Testis (tissue), 3 donors: Measurements from ENCODE around the gene PRDM15. TPM values are rescaled to one million over a fixed set of nuclear protein-coding genes. Genes with fewer than 3 reads are reported as not detected.

ENCODE experiments used
- DNase-seq: peaks from one replicate; pipeline ENCODE4 v3.0.0-alpha.2; 2019
- H3K27ac ChIP-seq, 2 donors: fragments of 200-600 bp; sonication (generic); one replicate each; pipeline ENCODE4 v1.5.1; 2019
- H3K27me3 ChIP-seq: fragments of 200-600 bp; sonication (generic); one replicate; pipeline ENCODE4 v1.5.1; 2019
- H3K36me3 ChIP-seq: fragments of 200-600 bp; sonication (generic); one replicate; pipeline ENCODE4 v1.5.1; 2017; ENCODE audit warnings: low read depth; ENCODE audit errors: missing control alignments
- H3K4me1 ChIP-seq: fragments of 200-600 bp; sonication (generic); one replicate; pipeline ENCODE4 v1.5.1; 2019
- H3K4me3 ChIP-seq, 2 donors: fragments of 200-600 bp; sonication (generic); one replicate each; pipeline ENCODE4 v1.5.1; 2017 to 2019
- H3K9me3 ChIP-seq: fragments of 200-600 bp; sonication (generic); one replicate; pipeline ENCODE4 v1.5.1; 2017
- CTCF ChIP-seq, 3 experiments: fragments of 450-650 bp in 2 of 3; fragments of 200-600 bp in 1 of 3; sonication (generic) in 1 of 3; IDR thresholded peaks; one replicate each; pipeline ENCODE4 v1.5.1; 2016 to 2019; ENCODE audit warnings: antibody characterized with exemption in 3 of 3, mild to moderate bottlenecking in 2 of 3, moderate library complexity in 1 of 3
- POLR2A ChIP-seq: fragments of 450-650 bp; IDR thresholded peaks from one replicate; pipeline ENCODE4 v1.6.1; 2017; ENCODE audit warnings: antibody characterized with exemption, mild to moderate bottlenecking, moderate library complexity
- WGBS, 2 donors: methylation state at CpG; one replicate each; pipeline ENCODE4 v1.1.5; 2018; 5-methylcytosine and 5-hydroxymethylcytosine counted together
- intact Hi-C: fragments of 100-400 bp; cut with DNase I; formaldehyde crosslinking; loops from one replicate; pipeline ENCODE4 v1.15.1; 2023; ENCODE audit warnings: low total_unique reads
- polyA plus RNA-seq: library from polyadenylated mRNA; stranded (reverse); fragments of 350-450 nt; fragmentation: Illumina TruSeq; extraction: RNeasy Lipid Tissue Mini Kit (QIAGEN cat#74804); gene quantifications from one replicate; pipeline ENCODE4 v1.2.3, GENCODE V29; 2014; ENCODE audit warnings: low read depth, low replicate concordance; ENCODE audit not compliant: insufficient read depth
- total RNA-seq, 2 donors: library from RNA; depleted of rRNA; stranded (reverse); fragments of >200 nt; gene quantifications; one replicate each; pipeline ENCODE4 v1.2.3, GENCODE V29; 2016

PRDM15 gene
- total and polyA plus RNA-seq, 3 donors from 2014 or later, result 8.2 to 21.4 (median 18.8) TPM

- WGBS, 2 donors, result 80% methylated on average over 22 of the region's 22 CpGs
- Histone ChIP-seq H3K36me3 (no peaks in the 10 kb centered on the region), H3K27ac (no peak overlapping the region), H3K4me1 (no peaks in the 10 kb centered on the region), H3K4me3 (no peak overlapping the region), H3K27me3 (no peaks in the 10 kb centered on the region), H3K9me3 (no peaks in the 10 kb centered on the region)
- TF ChIP-seq CTCF (IDR thresholded peaks at IDR 0.05) (no peak), POLR2A (no peak)
- intact Hi-C loops, result no loop called here
- no peak for DNase-seq
Measured at GRCh38 chr21:41895643-41896493, 16.7 kb upstream of the PRDM15 start.

- Histone ChIP-seq H3K9me3 (no peaks in the 10 kb centered on the region), H3K36me3 (no peaks in the 10 kb centered on the region), H3K4me1 (no peaks in the 10 kb centered on the region), H3K27me3 (no peaks in the 10 kb centered on the region), H3K4me3 (no peak overlapping the region), H3K27ac (no peak overlapping the region)
- TF ChIP-seq CTCF (IDR thresholded peaks at IDR 0.05) (no peak), POLR2A (no peak)
- no peak for DNase-seq
- intact Hi-C loops, result no loop called here
- 85% methylated on average over 13 of the region's 13 CpGs for WGBS, 2 donors
Measured at GRCh38 chr21:41894922-41895557, 15.9 kb upstream of the PRDM15 start.

GRCh38 chr21:41894511-41894910, 15.4 kb upstream of the PRDM15 start:
- 93 to 94% methylated on average over 8 to 9 of the region's 9 CpGs for WGBS, 2 donors
- Histone ChIP-seq H3K27ac (no peak overlapping the region), H3K9me3 (no peaks in the 10 kb centered on the region), H3K27me3 (no peaks in the 10 kb centered on the region), H3K4me1 (no peaks in the 10 kb centered on the region), H3K36me3 (no peaks in the 10 kb centered on the region), H3K4me3 (no peak overlapping the region)
- no peak for TF ChIP-seq CTCF (IDR thresholded peaks at IDR 0.05)
- no peak for TF ChIP-seq POLR2A
- no peak for DNase-seq
- intact Hi-C loops, result no loop called here

GRCh38 chr21:41892726-41893125, 13.6 kb upstream of the PRDM15 start:
- Histone ChIP-seq H3K4me3 (no peak overlapping the region), H3K27me3 (no peaks in the 10 kb centered on the region), H3K27ac (no peak overlapping the region), H3K9me3 (no peaks in the 10 kb centered on the region), H3K36me3 (no peaks in the 10 kb centered on the region), H3K4me1 (no peaks in the 10 kb centered on the region)
- 91 to 96% methylated on average over 16 of the region's 16 CpGs for whole genome bisulfite sequencing, 2 donors
- TF ChIP-seq POLR2A, result no peak
- no peak for TF ChIP-seq CTCF (IDR thresholded peaks at IDR 0.05)
- no peak for DNase-seq
- intact Hi-C loops, result no loop called here
